ENCODE data around the gene NCBP3. TPM values are rescaled to one million over a fixed set of nuclear protein-coding genes. Genes with fewer than 3 reads are reported as not detected.

NCBP3 gene
- total and polyA plus RNA-seq, 4 donors: 4.6 to 17.1 (median 8.3) TPM

- H3K9me3 ChIP-seq (ENCODE audit: control insufficient read depth in 4 of 4, low read length in 3 of 4): no peaks in the 10 kb centered on the region
- H3K36me3 ChIP-seq (ENCODE audit: control insufficient read depth in 4 of 4, insufficient read depth in 3 of 4, low read depth in 1 of 4, low read length in 3 of 4): peaks cover 9 to 61% (median 35%) of the 10 kb centered on the region in 4 donors
- WGBS: 95% methylated on average over 12 of the region's 12 CpGs
- H3K4me3 ChIP-seq (ENCODE audit: low read depth in 1 of 3, low read length in 3 of 3): no peak overlapping the region
- no peak overlapping the region for H3K27ac ChIP-seq (ENCODE audit: low read depth in 1 of 2, low read length in 2 of 2)
- TF ChIP-seq, protein P1, sequence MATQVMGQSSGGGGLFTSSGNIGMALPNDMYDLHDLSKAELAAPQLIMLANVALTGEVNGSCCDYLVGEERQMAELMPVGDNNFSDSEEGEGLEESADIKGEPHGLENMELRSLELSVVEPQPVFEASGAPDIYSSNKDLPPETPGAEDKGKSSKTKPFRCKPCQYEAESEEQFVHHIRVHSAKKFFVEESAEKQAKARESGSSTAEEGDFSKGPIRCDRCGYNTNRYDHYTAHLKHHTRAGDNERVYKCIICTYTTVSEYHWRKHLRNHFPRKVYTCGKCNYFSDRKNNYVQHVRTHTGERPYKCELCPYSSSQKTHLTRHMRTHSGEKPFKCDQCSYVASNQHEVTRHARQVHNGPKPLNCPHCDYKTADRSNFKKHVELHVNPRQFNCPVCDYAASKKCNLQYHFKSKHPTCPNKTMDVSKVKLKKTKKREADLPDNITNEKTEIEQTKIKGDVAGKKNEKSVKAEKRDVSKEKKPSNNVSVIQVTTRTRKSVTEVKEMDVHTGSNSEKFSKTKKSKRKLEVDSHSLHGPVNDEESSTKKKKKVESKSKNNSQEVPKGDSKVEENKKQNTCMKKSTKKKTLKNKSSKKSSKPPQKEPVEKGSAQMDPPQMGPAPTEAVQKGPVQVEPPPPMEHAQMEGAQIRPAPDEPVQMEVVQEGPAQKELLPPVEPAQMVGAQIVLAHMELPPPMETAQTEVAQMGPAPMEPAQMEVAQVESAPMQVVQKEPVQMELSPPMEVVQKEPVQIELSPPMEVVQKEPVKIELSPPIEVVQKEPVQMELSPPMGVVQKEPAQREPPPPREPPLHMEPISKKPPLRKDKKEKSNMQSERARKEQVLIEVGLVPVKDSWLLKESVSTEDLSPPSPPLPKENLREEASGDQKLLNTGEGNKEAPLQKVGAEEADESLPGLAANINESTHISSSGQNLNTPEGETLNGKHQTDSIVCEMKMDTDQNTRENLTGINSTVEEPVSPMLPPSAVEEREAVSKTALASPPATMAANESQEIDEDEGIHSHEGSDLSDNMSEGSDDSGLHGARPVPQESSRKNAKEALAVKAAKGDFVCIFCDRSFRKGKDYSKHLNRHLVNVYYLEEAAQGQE (IDR thresholded peaks at IDR 0.05): no peak
- TF ChIP-seq, protein P2, sequence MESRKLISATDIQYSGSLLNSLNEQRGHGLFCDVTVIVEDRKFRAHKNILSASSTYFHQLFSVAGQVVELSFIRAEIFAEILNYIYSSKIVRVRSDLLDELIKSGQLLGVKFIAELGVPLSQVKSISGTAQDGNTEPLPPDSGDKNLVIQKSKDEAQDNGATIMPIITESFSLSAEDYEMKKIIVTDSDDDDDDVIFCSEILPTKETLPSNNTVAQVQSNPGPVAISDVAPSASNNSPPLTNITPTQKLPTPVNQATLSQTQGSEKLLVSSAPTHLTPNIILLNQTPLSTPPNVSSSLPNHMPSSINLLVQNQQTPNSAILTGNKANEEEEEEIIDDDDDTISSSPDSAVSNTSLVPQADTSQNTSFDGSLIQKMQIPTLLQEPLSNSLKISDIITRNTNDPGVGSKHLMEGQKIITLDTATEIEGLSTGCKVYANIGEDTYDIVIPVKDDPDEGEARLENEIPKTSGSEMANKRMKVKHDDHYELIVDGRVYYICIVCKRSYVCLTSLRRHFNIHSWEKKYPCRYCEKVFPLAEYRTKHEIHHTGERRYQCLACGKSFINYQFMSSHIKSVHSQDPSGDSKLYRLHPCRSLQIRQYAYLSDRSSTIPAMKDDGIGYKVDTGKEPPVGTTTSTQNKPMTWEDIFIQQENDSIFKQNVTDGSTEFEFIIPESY (IDR thresholded peaks at IDR 0.05): no peak
- no peak for TF ChIP-seq EGR1 (IDR thresholded peaks at IDR 0.05; ENCODE audit: low read depth in 2 of 2)
- no peak for TF ChIP-seq HNF4A (conservative IDR thresholded peaks at IDR 0.05)
- TF ChIP-seq HNF4G (IDR thresholded peaks at IDR 0.05): no peak
- TF ChIP-seq YY1 (IDR thresholded peaks at IDR 0.05): no peak
- TF ChIP-seq, protein P3, sequence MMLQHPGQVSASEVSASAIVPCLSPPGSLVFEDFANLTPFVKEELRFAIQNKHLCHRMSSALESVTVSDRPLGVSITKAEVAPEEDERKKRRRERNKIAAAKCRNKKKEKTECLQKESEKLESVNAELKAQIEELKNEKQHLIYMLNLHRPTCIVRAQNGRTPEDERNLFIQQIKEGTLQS (IDR thresholded peaks at IDR 0.05): no peak
- TF ChIP-seq FOXA1 (IDR thresholded peaks at IDR 0.05): no peak
- TF ChIP-seq CTCF (IDR thresholded peaks at IDR 0.05; ENCODE audit: low read depth, low read length, missing input control): no peak
- no peaks in the 10 kb centered on the region for H3K27me3 ChIP-seq (ENCODE audit: control insufficient read depth in 4 of 4, insufficient read depth in 4 of 4, low read length in 3 of 4)
- no peak overlapping the region for H3K9ac ChIP-seq (ENCODE audit: low read depth in 1 of 2, low read length in 2 of 2)
- no peaks in the 10 kb centered on the region for H3K4me1 ChIP-seq (ENCODE audit: control insufficient read depth in 4 of 4, insufficient read depth in 4 of 4, low read length in 3 of 4)
- no peak for DNase-seq (ENCODE audit: low spot score)
These were observed 33.3 kb downstream of the NCBP3 start for GRCh38 chr17:3812771-3813170.

- no peak for DNase-seq (ENCODE audit: low spot score)
- H3K9ac ChIP-seq (ENCODE audit: low read depth in 1 of 2, low read length in 2 of 2): no peak overlapping the region
- no peak overlapping the region for H3K27ac ChIP-seq (ENCODE audit: low read depth in 1 of 2, low read length in 2 of 2)
- no peak overlapping the region for H3K4me3 ChIP-seq (ENCODE audit: low read depth in 1 of 3, low read length in 3 of 3)
- peaks cover 9 to 61% (median 32%) of the 10 kb centered on the region in 4 donors for H3K36me3 ChIP-seq (ENCODE audit: control insufficient read depth in 4 of 4, insufficient read depth in 3 of 4, low read depth in 1 of 4, low read length in 3 of 4)
- WGBS: 94% methylated on average over 10 of the region's 10 CpGs
- TF ChIP-seq CTCF (IDR thresholded peaks at IDR 0.05; ENCODE audit: low read depth, low read length, missing input control): no peak
- TF ChIP-seq, protein P3 (IDR thresholded peaks at IDR 0.05): no peak
- no peak for TF ChIP-seq SP1 (IDR thresholded peaks at IDR 0.05)
- no peak for TF ChIP-seq YY1 (IDR thresholded peaks at IDR 0.05)
- TF ChIP-seq RAD21 (IDR thresholded peaks at IDR 0.05): no peak
- no peaks in the 10 kb centered on the region for H3K27me3 ChIP-seq (ENCODE audit: control insufficient read depth in 4 of 4, insufficient read depth in 4 of 4, low read length in 3 of 4)
- no peaks in the 10 kb centered on the region for H3K4me1 ChIP-seq (ENCODE audit: control insufficient read depth in 4 of 4, insufficient read depth in 4 of 4, low read length in 3 of 4)
- H3K9me3 ChIP-seq (ENCODE audit: control insufficient read depth in 4 of 4, low read length in 3 of 4): no peaks in the 10 kb centered on the region
These were observed 33.8 kb downstream of the NCBP3 start for GRCh38 chr17:3812284-3812683.
